GM18519 (cell line): ENCODE measurements around the gene AOPEP.

Source experiments
- ATAC-seq: cut with Tn5 transposase; IDR thresholded peaks from one replicate; pipeline ENCODE4 v1.9.1; 2021; ENCODE audit warnings: mild to moderate bottlenecking, moderate library complexity; ENCODE audit not compliant: unreplicated experiment, low FRiP score

Gene AOPEP

DNA sequence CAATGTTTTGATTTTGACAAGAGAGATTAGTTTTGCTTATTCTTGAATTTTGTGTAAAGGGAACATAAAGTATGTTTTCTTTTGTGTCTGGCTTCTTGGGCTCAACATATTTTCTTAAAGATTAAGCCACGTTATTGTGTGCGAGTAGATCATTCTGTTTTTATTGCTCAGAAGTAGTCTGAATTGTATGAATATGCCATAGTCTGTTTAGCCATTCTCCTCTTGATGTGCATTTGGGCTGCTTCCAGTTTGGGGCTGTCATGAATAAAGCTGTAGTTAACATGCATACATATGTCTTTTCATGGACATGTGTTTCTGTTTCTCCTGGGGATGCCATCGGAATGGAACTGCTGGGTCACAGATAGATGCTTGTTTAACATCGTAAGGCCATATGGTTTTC is 392.1 kb downstream of the AOPEP start:
- no peak for ATAC-seq

DNA sequence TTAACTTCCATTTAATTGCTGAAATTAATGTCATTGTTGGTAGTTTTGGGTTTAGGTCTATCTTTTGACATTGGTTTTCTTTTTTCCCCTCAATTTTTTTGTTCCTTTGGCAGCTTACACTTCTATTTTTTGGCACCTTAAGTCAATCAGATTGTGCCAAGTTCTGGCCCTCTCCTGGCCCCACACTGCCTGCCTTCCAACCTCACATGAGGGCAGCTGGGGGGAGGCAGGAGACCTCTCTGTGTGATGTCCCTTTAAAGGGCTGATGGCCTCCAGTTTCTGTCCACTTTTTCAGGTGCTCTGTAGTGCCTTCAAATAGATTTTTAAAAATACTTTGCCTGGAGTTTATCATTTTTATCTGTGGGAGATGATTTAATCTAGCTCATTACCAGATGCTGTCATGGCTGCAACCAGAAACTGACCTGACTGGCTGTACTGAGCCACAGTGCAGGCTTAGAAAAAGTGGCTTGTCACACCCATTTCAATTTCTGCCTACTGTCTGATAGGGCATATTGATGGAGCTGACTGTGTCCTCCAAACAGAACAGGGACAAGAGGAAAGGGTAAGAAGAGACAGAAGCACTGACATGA is 394.4 kb downstream of the AOPEP start:
- no peak for ATAC-seq

GRCh38 chr9:95124582-95125367 is 398.3 kb downstream of the AOPEP start:
- no peak for ATAC-seq

DNA sequence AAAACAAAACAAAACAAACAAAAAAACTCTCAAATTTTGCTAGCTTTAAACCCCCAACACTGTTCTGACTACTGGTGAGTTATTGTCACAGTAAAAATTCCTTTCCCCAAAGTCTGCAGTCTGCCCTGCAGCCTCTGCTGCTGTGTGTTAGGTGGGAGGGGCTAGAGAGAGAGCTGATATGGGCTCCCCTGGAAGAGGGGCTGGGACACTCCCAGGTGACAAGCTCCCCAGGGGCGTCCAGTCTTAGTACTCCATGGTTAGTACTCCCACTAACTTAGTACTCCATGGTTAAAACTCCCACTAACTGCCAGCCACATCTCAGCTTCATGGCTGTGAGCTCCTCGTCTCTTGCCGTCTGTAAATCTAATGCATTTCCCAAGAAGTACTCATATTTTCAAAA is 399.2 kb downstream of the AOPEP start:
- no peak for ATAC-seq

- ATAC-seq: no peak
Observed at GRCh38 chr9:95126739-95127138, 400.2 kb downstream of the AOPEP start.

GRCh38 chr9:95127249-95128176 is 401.0 kb downstream of the AOPEP start:
- ATAC-seq: no peak

DNA sequence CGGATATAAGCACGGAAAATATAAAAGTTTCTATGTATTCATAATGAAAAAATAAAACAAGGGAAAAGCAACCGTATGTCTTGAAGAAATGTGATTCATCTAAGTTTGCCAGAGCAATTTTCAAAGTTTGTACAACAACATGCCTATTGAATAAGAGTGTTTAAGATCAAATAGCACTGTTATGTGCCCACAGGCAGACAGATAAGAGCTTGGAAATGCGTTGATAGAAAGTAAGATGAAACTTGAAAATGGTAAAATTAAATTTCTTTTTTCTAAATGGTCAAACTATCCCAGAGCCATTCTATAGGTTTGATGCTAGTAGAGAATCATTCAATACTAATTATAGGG is 401.7 kb downstream of the AOPEP start:
- no peak for ATAC-seq

- no peak for ATAC-seq
Observed at GRCh38 chr9:95129476-95130291, 403.2 kb downstream of the AOPEP start.

DNA sequence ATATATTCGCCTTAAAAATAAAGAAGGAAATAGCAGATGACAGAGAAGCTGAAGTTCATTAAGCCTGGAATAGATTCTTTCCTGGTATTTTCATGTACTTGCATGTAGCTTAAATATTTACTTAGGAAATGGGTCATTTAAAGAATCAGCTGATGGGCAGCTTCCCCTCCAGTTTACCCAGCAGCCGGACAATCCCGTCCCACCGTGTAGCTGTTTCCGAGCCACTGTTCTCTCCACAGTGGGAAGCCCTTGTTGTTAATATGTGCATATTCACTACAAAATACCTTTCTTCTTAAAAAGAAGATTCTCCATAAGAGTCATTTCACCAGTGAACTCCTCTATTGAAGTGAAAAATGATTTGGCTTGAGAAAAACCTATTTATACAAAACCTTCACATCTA is 404.0 kb downstream of the AOPEP start:
- no peak for ATAC-seq

GRCh38 chr9:95131023-95131943 is 404.8 kb downstream of the AOPEP start:
- ATAC-seq: no peak

GRCh38 chr9:95132366-95133324 is 406.1 kb downstream of the AOPEP start:
- ATAC-seq: no peak

- ATAC-seq: no peak
Observed at GRCh38 chr9:95133325-95133705, 406.8 kb downstream of the AOPEP start.

GRCh38 chr9:95134457-95134881 is 408.0 kb downstream of the AOPEP start:
- no peak for ATAC-seq

GRCh38 chr9:95135756-95136155 is 409.3 kb downstream of the AOPEP start:
- ATAC-seq: no peak
